Muscle layer of duodenum (tissue), 2 donors: Measurements from ENCODE around the gene TBC1D1.

Experiments used
- H3K27ac ChIP-seq: one replicate; pipeline ENCODE4 v1.7.0; 2013; ENCODE audit warnings: mild to moderate bottlenecking, low read length
- H3K27me3 ChIP-seq: one replicate; pipeline ENCODE4 v1.7.0; 2013; ENCODE audit warnings: low read depth, mild to moderate bottlenecking, control low read depth, low read length
- H3K36me3 ChIP-seq, 2 donors: one replicate each; pipeline ENCODE4 v1.7.0; 2013; ENCODE audit warnings: low read length in 2 of 2, control low read depth in 1 of 2, mild to moderate bottlenecking in 1 of 2; ENCODE audit not compliant: insufficient read depth in 2 of 2, control insufficient read depth in 1 of 2
- H3K4me1 ChIP-seq, 2 donors: one replicate each; pipeline ENCODE4 v1.7.0; 2013; ENCODE audit warnings: low read length in 2 of 2, mild to moderate bottlenecking in 2 of 2, control low read depth in 1 of 2, moderate library complexity in 1 of 2; ENCODE audit not compliant: insufficient read depth in 2 of 2, control insufficient read depth in 1 of 2
- H3K4me3 ChIP-seq, 2 donors: one replicate each; pipeline ENCODE4 v1.7.0; 2013; ENCODE audit warnings: low read length in 2 of 2, low read depth in 1 of 2, mild to moderate bottlenecking in 1 of 2
- H3K9me3 ChIP-seq, 2 donors: one replicate each; pipeline ENCODE4 v1.7.0; 2013; ENCODE audit warnings: low read length in 2 of 2, control low read depth in 1 of 2, mild to moderate bottlenecking in 1 of 2; ENCODE audit not compliant: control insufficient read depth in 1 of 2
- donor health status: healthy.

Gene TBC1D1

GRCh38 chr4:38137080-38137479, 246.2 kb downstream of the TBC1D1 start:
- Histone ChIP-seq H3K27ac (no peak overlapping the region), H3K9me3 (no peaks in the 10 kb centered on the region), H3K36me3 (peaks cover 45 to 65% of the 10 kb centered on the region in 2 donors), H3K27me3 (no peaks in the 10 kb centered on the region), H3K4me3 (no peak overlapping the region), H3K4me1 (peaks cover 3 to 16% of the 10 kb centered on the region in 2 donors)

- Histone ChIP-seq H3K4me1 (peaks cover 0 to 7% of the 10 kb centered on the region in 2 donors), H3K4me3 (no peak overlapping the region), H3K9me3 (no peaks in the 10 kb centered on the region), H3K36me3 (peaks cover 45 to 64% of the 10 kb centered on the region in 2 donors), H3K27ac (no peak overlapping the region), H3K27me3 (no peaks in the 10 kb centered on the region)
These were observed 247.5 kb downstream of the TBC1D1 start for GRCh38 chr4:38138363-38138762.

GRCh38 chr4:38139187-38139586, 248.3 kb downstream of the TBC1D1 start:
- Histone ChIP-seq H3K36me3 (peaks cover 45 to 61% of the 10 kb centered on the region in 2 donors), H3K27me3 (no peaks in the 10 kb centered on the region)

GRCh38 chr4:38140643-38141203, 249.8 kb downstream of the TBC1D1 start:
- no peak overlapping the region for H3K4me3 ChIP-seq
- H3K36me3 ChIP-seq, result peaks cover 33 to 53% of the 10 kb centered on the region in 2 donors
- no peak overlapping the region for H3K27ac ChIP-seq
- H3K4me1 ChIP-seq, result peaks cover 0 to 9% of the 10 kb centered on the region in 2 donors
- H3K9me3 ChIP-seq, result no peaks in the 10 kb centered on the region
- H3K27me3 ChIP-seq, result no peaks in the 10 kb centered on the region

More at GRCh38 chr4:38139187-38139586, 248.3 kb downstream of the TBC1D1 start:
- H3K27ac ChIP-seq, result no peak overlapping the region
- H3K9me3 ChIP-seq, result no peaks in the 10 kb centered on the region
- H3K4me1 ChIP-seq, result no peaks in the 10 kb centered on the region
- H3K4me3 ChIP-seq, result no peak overlapping the region

- Histone ChIP-seq H3K4me1 (peaks cover 0 to 12% of the 10 kb centered on the region in 2 donors), H3K4me3 (no peak overlapping the region), H3K36me3 (peaks cover 26 to 42% of the 10 kb centered on the region in 2 donors), H3K9me3 (no peaks in the 10 kb centered on the region), H3K27ac (no peak overlapping the region), H3K27me3 (no peaks in the 10 kb centered on the region)
These were observed 251.1 kb downstream of the TBC1D1 start for GRCh38 chr4:38141808-38142500.

- Histone ChIP-seq H3K36me3 (peaks cover 16 to 21% of the 10 kb centered on the region in 2 donors), H3K9me3 (no peaks in the 10 kb centered on the region)
These were observed 253.1 kb downstream of the TBC1D1 start for GRCh38 chr4:38144031-38144430.

GRCh38 chr4:38145033-38145678, 254.3 kb downstream of the TBC1D1 start:
- peaks cover 0 to 20% of the 10 kb centered on the region in 2 donors for H3K4me1 ChIP-seq
- no peaks in the 10 kb centered on the region for H3K9me3 ChIP-seq
- peaks cover 5 to 10% of the 10 kb centered on the region in 2 donors for H3K36me3 ChIP-seq
- H3K27ac ChIP-seq, result no peak overlapping the region
- no peak overlapping the region for H3K4me3 ChIP-seq
- no peaks in the 10 kb centered on the region for H3K27me3 ChIP-seq

More at GRCh38 chr4:38144031-38144430, 253.1 kb downstream of the TBC1D1 start:
- H3K4me3 ChIP-seq, result no peak overlapping the region
- H3K27me3 ChIP-seq, result no peaks in the 10 kb centered on the region
- H3K27ac ChIP-seq, result no peak overlapping the region
- peaks cover 0 to 12% of the 10 kb centered on the region in 2 donors for H3K4me1 ChIP-seq

- Histone ChIP-seq H3K27me3 (no peaks in the 10 kb centered on the region), H3K4me3 (no peak overlapping the region), H3K36me3 (peaks cover under 1 to 4% of the 10 kb centered on the region in 2 donors), H3K9me3 (no peaks in the 10 kb centered on the region), H3K4me1 (peaks cover 0 to 26% of the 10 kb centered on the region in 2 donors), H3K27ac (no peak overlapping the region)
These were observed 254.9 kb downstream of the TBC1D1 start for GRCh38 chr4:38145741-38146140.

- no peaks in the 10 kb centered on the region for H3K27me3 ChIP-seq
- no peak overlapping the region for H3K4me3 ChIP-seq
- H3K36me3 ChIP-seq, result peaks cover 0 to 3% of the 10 kb centered on the region in 2 donors
- no peak overlapping the region for H3K27ac ChIP-seq
- no peaks in the 10 kb centered on the region for H3K9me3 ChIP-seq
- peaks cover 0 to 28% of the 10 kb centered on the region in 2 donors for H3K4me1 ChIP-seq
These were observed 255.5 kb downstream of the TBC1D1 start for GRCh38 chr4:38146383-38146782.

- Histone ChIP-seq H3K4me1 (peaks cover 6 to 28% of the 10 kb centered on the region in 2 donors), H3K27ac (no peak overlapping the region), H3K4me3 (no peak overlapping the region), H3K36me3 (no peaks in the 10 kb centered on the region), H3K27me3 (no peaks in the 10 kb centered on the region), H3K9me3 (no peaks in the 10 kb centered on the region)
These were observed 258.6 kb downstream of the TBC1D1 start for GRCh38 chr4:38149472-38149996.

- Histone ChIP-seq H3K9me3 (no peaks in the 10 kb centered on the region), H3K27me3 (no peaks in the 10 kb centered on the region), H3K4me1 (peaks cover 10 to 30% of the 10 kb centered on the region in 2 donors), H3K4me3 (no peak overlapping the region), H3K36me3 (no peaks in the 10 kb centered on the region), H3K27ac (peak overlapping the region; percentile 29)
These were observed 259.2 kb downstream of the TBC1D1 start for GRCh38 chr4:38149997-38150671.
